Calu3 (cell line): Measurements from ENCODE around the gene CCDC171. TPM values are rescaled to one million over a fixed set of nuclear protein-coding genes. Genes with fewer than 3 reads are reported as not detected.

Source experiments
- BruUV-seq: library from RNA; stranded (reverse); fragments of 400-500 nt; replicated peaks from 2 replicates; lab custom pipeline; 2021; lab: Mats Ljungman, UMichigan
- CTCF ChIA-PET: fragments of 300-600 bp; sonication (Branson Sonifier 250); formaldehyde crosslinking; loops from one replicate; lab custom pipeline; 2022; ENCODE audit warnings: antibody characterized with exemption; lab: Charles Lee
- DNase-seq: peaks from one replicate; pipeline ENCODE4 v3.0.0; 2022
- H3K27ac Mint-ChIP-seq: one replicate; pipeline ENCODE4 v1.8.0; 2022; ENCODE audit warnings: mixed read lengths; ENCODE audit not compliant: unreplicated experiment
- H3K27me3 Mint-ChIP-seq: one replicate; pipeline ENCODE4 v1.8.0; 2022; ENCODE audit warnings: mixed read lengths; ENCODE audit not compliant: unreplicated experiment
- H3K36me3 Mint-ChIP-seq: one replicate; pipeline ENCODE4 v1.8.0; 2022; ENCODE audit warnings: mild to moderate bottlenecking, moderate library complexity, mixed read lengths; ENCODE audit not compliant: insufficient read depth, unreplicated experiment
- H3K4me1 Mint-ChIP-seq: one replicate; pipeline ENCODE4 v1.8.0; 2022; ENCODE audit warnings: mild to moderate bottlenecking, low read depth, mixed read lengths; ENCODE audit not compliant: unreplicated experiment
- H3K4me3 Mint-ChIP-seq: one replicate; pipeline ENCODE4 v1.8.0; 2022; ENCODE audit warnings: mild to moderate bottlenecking, low read depth, moderate library complexity, mixed read lengths; ENCODE audit not compliant: unreplicated experiment
- H3K9me3 Mint-ChIP-seq: one replicate; pipeline ENCODE4 v1.8.0; 2022; ENCODE audit warnings: low read depth, mixed read lengths; ENCODE audit not compliant: unreplicated experiment
- intact Hi-C: fragments of 100-400 bp; cut with micrococcal nuclease; formaldehyde crosslinking; loops from one replicate; pipeline ENCODE4 v1.10.0; 2022; ENCODE audit not compliant: unreplicated experiment
- total RNA-seq: library from RNA; stranded (reverse); gene quantifications from 2 replicates; pipeline ENCODE4 v1.2.3, GENCODE V29; 2022
- TF ChIP-seq, protein P1 (sequence below): fragments of 200-600 bp; IDR thresholded peaks from one replicate; pipeline ENCODE4 v1.8.0; 2022; ENCODE audit warnings: antibody characterized with exemption; ENCODE audit not compliant: unreplicated experiment

The CCDC171 gene
- total RNA-seq, 1 experiment from 2014 or later = 2.1 TPM

DNA sequence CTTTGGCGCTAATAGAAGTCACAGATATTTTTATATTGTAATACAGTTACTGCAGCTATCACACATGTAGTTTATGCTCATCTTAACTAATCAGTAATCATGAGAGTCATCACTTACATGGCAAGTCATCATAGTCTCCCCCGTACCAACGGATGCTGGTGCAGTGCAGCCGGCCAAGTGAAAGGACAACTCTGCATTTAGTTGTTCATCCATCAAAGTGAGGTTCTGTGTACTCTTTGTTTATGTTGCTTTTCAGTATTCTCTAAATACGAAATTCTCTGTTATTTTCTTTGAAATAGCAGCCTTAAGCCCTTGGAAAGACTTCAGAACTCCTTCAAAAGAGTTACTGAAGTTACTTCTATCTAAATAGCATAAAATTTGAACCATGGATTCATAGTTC is 216.7 kb downstream of the CCDC171 start:
- TF ChIP-seq, protein P1, sequence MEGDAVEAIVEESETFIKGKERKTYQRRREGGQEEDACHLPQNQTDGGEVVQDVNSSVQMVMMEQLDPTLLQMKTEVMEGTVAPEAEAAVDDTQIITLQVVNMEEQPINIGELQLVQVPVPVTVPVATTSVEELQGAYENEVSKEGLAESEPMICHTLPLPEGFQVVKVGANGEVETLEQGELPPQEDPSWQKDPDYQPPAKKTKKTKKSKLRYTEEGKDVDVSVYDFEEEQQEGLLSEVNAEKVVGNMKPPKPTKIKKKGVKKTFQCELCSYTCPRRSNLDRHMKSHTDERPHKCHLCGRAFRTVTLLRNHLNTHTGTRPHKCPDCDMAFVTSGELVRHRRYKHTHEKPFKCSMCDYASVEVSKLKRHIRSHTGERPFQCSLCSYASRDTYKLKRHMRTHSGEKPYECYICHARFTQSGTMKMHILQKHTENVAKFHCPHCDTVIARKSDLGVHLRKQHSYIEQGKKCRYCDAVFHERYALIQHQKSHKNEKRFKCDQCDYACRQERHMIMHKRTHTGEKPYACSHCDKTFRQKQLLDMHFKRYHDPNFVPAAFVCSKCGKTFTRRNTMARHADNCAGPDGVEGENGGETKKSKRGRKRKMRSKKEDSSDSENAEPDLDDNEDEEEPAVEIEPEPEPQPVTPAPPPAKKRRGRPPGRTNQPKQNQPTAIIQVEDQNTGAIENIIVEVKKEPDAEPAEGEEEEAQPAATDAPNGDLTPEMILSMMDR = no peak
- no peaks in the 10 kb centered on the region for H3K4me1 Mint-ChIP-seq
- H3K4me3 Mint-ChIP-seq = no peak overlapping the region
- CTCF ChIA-PET = no interaction called here
- no peaks in the 10 kb centered on the region for H3K36me3 Mint-ChIP-seq
- no peak overlapping the region for H3K27ac Mint-ChIP-seq
- intact Hi-C loops = no loop called here
- no TSS peak for BruUV-seq
- H3K27me3 Mint-ChIP-seq = no peaks in the 10 kb centered on the region
- H3K9me3 Mint-ChIP-seq = no peaks in the 10 kb centered on the region
- no peak for DNase-seq

DNA sequence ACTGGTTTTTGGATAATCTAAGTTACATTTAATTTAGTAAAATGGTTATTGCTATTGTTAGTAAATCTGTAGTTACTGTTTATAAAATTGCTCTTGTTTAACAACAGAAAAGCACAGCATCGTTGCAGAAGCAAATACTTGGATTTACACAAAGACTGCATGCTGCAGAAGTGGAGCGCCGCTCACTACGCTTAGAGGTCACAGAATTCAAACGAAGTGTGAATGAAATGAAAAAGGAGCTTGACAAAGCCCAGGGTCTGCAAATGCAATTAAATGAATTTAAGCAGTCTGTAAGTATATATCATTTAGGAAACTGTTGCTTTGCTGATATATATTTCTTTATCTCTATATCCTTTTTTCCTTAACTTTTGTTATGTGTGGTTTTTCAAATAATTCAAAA is 226.0 kb downstream of the CCDC171 start:
- Mint-ChIP-seq H3K36me3 (no peaks in the 10 kb centered on the region), H3K4me1 (no peaks in the 10 kb centered on the region), H3K27me3 (no peaks in the 10 kb centered on the region), H3K27ac (no peak overlapping the region), H3K4me3 (no peak overlapping the region), H3K9me3 (no peaks in the 10 kb centered on the region)
- CTCF ChIA-PET = no interaction called here
- TF ChIP-seq, protein P1 = no peak
- no TSS peak for BruUV-seq
- DNase-seq = no peak
- intact Hi-C loops = no loop called here

DNA sequence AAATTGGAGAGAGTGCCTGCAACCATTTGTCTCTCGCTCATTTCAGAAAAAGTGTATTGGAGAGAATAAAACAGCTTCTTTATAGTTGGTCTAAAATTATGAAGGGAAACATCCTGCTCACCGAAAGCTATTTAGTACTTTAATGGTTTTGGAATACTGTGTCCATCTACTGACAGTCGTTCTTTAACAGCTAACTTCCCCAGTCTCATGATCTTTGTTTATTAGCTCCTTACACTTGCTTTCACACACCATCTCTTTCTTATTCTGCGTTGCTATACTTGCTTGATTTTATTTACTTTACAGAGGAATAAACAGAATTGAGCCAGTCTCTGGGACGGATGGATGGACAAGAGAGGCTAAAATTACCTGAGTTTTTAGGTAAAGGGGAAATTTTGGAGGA is 229.3 kb downstream of the CCDC171 start:
- intact Hi-C loops = no loop called here
- CTCF ChIA-PET = no interaction called here
- Mint-ChIP-seq H3K4me1 (no peaks in the 10 kb centered on the region), H3K36me3 (no peaks in the 10 kb centered on the region), H3K27me3 (no peaks in the 10 kb centered on the region), H3K4me3 (no peak overlapping the region), H3K9me3 (no peaks in the 10 kb centered on the region), H3K27ac (no peak overlapping the region)
- BruUV-seq = no TSS peak
- no peak for DNase-seq
- TF ChIP-seq, protein P1 = no peak

DNA sequence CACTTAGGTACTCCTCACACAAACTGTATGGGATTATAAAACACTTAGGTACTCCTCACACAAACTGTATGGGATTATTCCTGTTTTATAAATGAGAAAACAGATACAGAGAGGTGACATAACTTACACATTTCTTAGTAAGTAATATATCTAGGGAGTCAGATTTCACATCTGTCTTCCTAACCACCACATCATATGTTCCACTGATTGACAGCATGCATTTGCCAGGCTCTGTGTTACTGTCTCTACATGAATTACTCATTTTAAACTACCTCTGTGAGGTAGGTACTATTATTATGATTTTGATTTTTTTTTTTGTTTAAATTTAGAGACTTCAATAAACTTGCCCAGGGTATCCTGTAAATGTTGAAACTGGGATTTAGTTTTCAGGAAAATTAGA is 232.7 kb downstream of the CCDC171 start:
- Mint-ChIP-seq H3K9me3 (no peaks in the 10 kb centered on the region), H3K27ac (no peak overlapping the region), H3K27me3 (no peaks in the 10 kb centered on the region), H3K4me1 (no peaks in the 10 kb centered on the region), H3K4me3 (no peak overlapping the region), H3K36me3 (no peaks in the 10 kb centered on the region)
- no peak for DNase-seq
- BruUV-seq = no TSS peak
- TF ChIP-seq, protein P1 = no peak
- intact Hi-C loops = no loop called here
- CTCF ChIA-PET = no interaction called here
